ENCODE results near the gene ODAD4. TPM values are rescaled to one million over a fixed set of nuclear protein-coding genes. Genes with fewer than 3 reads are reported as not detected.

The ODAD4 gene
- total and polyA plus RNA-seq, 2 of the 4 experiments (the other 2 are of a cell fraction): 0.38 to 0.54 TPM

DNA sequence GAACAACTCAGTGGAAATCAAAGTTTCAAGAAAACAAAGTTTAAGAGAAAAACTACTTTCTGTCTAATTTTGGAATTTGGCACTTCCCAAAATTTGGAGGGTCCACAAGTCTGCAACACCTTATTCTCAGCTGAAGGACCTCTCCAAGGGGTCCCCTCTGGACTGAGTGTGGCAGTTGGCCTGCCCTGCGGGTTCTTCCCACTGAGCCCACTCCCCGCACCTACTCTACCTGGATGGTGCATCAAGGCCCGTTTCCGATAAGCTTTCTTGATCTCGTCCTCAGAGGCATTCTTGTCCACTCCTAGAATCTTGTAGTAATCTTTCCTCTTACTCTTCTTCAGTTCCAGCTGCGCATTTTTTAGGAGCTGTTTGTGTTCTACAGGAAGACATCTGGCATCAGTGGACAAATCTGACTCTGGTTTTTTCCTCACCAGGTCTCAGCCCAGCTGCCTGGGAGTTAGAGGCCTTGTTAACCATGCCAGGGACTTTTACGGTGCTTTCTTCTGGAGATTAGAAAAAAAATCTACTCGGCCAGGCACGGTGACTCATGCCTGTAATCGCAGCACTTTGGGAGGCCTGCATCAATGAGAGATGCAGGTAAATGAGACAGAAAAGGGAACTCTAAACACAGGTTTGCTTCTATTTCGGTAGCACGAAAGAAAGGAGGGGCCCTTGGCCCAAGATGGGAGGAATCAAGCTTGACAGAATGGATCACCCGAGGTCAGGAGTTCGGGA, 51.8 kb downstream of the ODAD4 start:
- Histone ChIP-seq H4K91ac (ENCODE audit: insufficient read depth, low read depth, low read length) (no peak overlapping the region), H2AK9ac (replicated peaks; ENCODE audit: low read depth, low read length, poor library complexity) (no peak overlapping the region), H3K27me3 (ENCODE audit: control insufficient read depth, insufficient read depth, low read length) (no peaks in the 10 kb centered on the region), H4K20me1 (ENCODE audit: insufficient read depth, low read length) (0 out of 2 replicates have a peak, but pooled peaks cover 2% of the 10 kb centered on the region), H3K4me2 (ENCODE audit: low read depth, low read length) (no peak overlapping the region), H4K8ac (ENCODE audit: low read depth in 2 of 2, low read length in 2 of 2) (no peak overlapping the region), H2AFZ (replicated peaks; ENCODE audit: low read length, poor library complexity) (no peak overlapping the region), H3K4ac (ENCODE audit: low read depth, low read length) (no peak overlapping the region), H3K4me3 (ENCODE audit: insufficient read depth, low read depth, low read length) (no peak overlapping the region), H3K14ac (replicated peaks; ENCODE audit: low read depth, low read length) (no peak overlapping the region), H2BK120ac (ENCODE audit: low read depth, low read length) (no peak overlapping the region), H2BK15ac (ENCODE audit: low read depth, low read length) (no peak overlapping the region), H3K79me1 (ENCODE audit: low read depth in 1 of 2, low read length in 2 of 2) (peaks cover 5 to 27% of the 10 kb centered on the region in 2 experiments), H3K27ac (ENCODE audit: insufficient read depth, low read length) (no peak overlapping the region), H3K9me1 (ENCODE audit: insufficient read depth, low read length) (no peaks in the 10 kb centered on the region), H3K36me3 (ENCODE audit: control insufficient read depth, insufficient read depth, low read length) (peaks cover 55% of the 10 kb centered on the region), H3K9ac (ENCODE audit: low read depth, low read length) (no peak overlapping the region), H3K9me3 (ENCODE audit: control insufficient read depth, insufficient read depth, low read length) (no peaks in the 10 kb centered on the region), H3K18ac (ENCODE audit: low read depth, low read length) (no peak overlapping the region), H2BK5ac (ENCODE audit: low read depth, low read length, poor library complexity, severe bottlenecking) (no peak overlapping the region), H3K56ac (ENCODE audit: extremely low read depth, insufficient read depth, low read length) (no peak overlapping the region), H3K23ac (ENCODE audit: low read depth, low read length) (no peak overlapping the region), H2BK20ac (ENCODE audit: low read depth, low read length) (no peak overlapping the region), H2AK5ac (ENCODE audit: low read depth, low read length) (no peak overlapping the region), H3K4me1 (ENCODE audit: control insufficient read depth, insufficient read depth, low read length) (no peaks in the 10 kb centered on the region), H4K5ac (ENCODE audit: low read depth, low read length) (no peak overlapping the region)
- POLR2A ChIA-PET (ENCODE audit: unreplicated experiment): no interaction called here
- DNase-seq (peak; percentile 53), ATAC-seq (ENCODE audit: low read depth) (no peak)
- TF ChIP-seq CHD1 (IDR thresholded peaks at IDR 0.05; ENCODE audit: low read depth, low read length): no peak
- no peak for TF ChIP-seq RAD21 (IDR thresholded peaks at IDR 0.05; ENCODE audit: low read length)
- no peak for TF ChIP-seq MAFK (IDR thresholded peaks at IDR 0.05; ENCODE audit: low read depth, low read length)
- no peak for TF ChIP-seq POLR2A (IDR thresholded peaks at IDR 0.05; ENCODE audit: low read depth, low read length)
- TF ChIP-seq RCOR1 (IDR thresholded peaks at IDR 0.05; ENCODE audit: insufficient replicate concordance, low read length): no peak
- no peak for TF ChIP-seq NFE2L2 (IDR thresholded peaks at IDR 0.05; ENCODE audit: low read depth, low read length)
- TF ChIP-seq MAZ (IDR thresholded peaks at IDR 0.05; ENCODE audit: borderline replicate concordance, low read depth, low read length): no peak
- no TSS peak for BruUV-seq (replicated peaks)
- dilution Hi-C loops (cut with HindIII; ENCODE audit: low sequenced_read_pairs, unreplicated experiment) (no loop called here), intact Hi-C loops (cut with micrococcal nuclease) (no loop called here), in situ Hi-C loops (cut with MboI; ENCODE audit: low sequenced_read_pairs) (no loop called here)
- 97% methylated on average over 6 of the region's 14 CpGs; no CpG with 5 or more reads in 1 of the 2 experiments for WGBS, 2 experiments (ENCODE audit: extremely low coverage in 2 of 2, insufficient read length in 1 of 2)
- CTCF ChIA-PET: no interaction called here
